ENCODE measurements around the gene YBX2.

The YBX2 gene

GRCh38 chr17:7334938-7335538, 40.6 kb upstream of the YBX2 start:
- H3K4me3 ChIP-seq (ENCODE audit: low read depth, low read length), result no peak overlapping the region
- no peak for DNase-seq (ENCODE audit: low read depth)
- no peak for TF ChIP-seq CTCF (IDR thresholded peaks at IDR 0.05; ENCODE audit: insufficient read depth, low read depth, low read length, missing control alignments)

GRCh38 chr17:7332600-7333069, 38.2 kb upstream of the YBX2 start:
- peak; percentile 84 for DNase-seq (ENCODE audit: low read depth)
- H3K4me3 ChIP-seq (ENCODE audit: low read depth, low read length), result peak overlapping the region; percentile 32

GRCh38 chr17:7332111-7332510, 37.7 kb upstream of the YBX2 start:
- peak overlapping the region; percentile 32 for H3K4me3 ChIP-seq (ENCODE audit: low read depth, low read length)
- no peak for DNase-seq (ENCODE audit: low read depth)
- TF ChIP-seq CTCF (IDR thresholded peaks at IDR 0.05; ENCODE audit: insufficient read depth, low read depth, low read length, missing control alignments), result no peak

DNA sequence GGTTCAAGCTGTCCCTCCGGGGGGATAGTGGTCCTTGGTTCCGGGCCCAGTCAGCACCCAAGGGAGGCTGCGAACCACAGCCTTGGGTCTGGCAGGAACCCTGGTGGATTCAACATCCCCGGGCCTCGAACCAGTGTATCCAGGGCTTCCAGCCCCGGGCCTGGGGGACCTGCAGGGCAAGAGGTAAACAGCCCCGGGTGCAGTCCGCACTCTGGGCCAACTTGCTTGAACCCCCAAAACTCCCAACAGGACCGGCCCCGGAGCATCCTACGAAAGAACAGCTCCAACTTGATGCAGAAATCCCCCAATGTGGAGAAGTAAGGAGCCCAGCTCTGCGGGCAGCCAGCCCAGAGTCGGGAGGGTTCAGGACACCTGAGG, 36.2 kb upstream of the YBX2 start:
- peak overlapping the region; percentile 74 for H3K4me3 ChIP-seq (ENCODE audit: low read depth, low read length)
- DNase-seq (ENCODE audit: low read depth), result no peak
- no peak for TF ChIP-seq CTCF (IDR thresholded peaks at IDR 0.05; ENCODE audit: insufficient read depth, low read depth, low read length, missing control alignments)

DNA sequence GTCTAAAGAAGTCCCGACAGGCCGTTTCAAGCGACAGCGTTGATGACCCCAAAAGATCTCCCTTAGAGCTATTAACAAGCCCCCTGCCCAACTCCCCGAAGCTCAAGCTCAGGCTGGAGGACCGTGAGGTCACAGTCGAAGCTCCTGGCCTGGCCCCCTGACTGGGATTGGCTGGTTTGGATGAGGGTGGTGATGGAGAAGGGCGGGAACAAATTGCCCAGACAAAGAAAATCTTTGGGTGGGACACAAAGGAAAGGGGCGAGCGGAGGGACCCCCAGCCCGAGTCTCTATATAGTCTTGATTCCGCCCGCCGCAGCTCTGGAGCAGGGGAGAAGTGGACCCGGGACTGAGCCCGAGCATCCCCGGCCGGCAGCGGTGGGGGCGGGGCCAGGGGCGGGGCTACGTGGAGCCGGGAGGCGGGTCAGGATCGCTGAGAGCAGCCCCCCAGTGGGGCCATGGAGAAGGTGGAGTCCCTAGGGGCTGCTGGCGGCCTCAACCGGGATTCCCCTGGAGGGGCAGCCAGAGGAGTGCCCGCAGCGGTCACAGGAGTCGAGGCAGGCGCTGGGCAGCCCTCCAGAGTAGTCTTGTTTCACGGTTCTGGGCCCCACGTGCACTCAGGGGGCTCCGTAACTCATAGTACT, 35.7 kb upstream of the YBX2 start:
- peak; percentile 89 for DNase-seq (ENCODE audit: low read depth)
- TF ChIP-seq CTCF (IDR thresholded peaks at IDR 0.05; ENCODE audit: insufficient read depth, low read depth, low read length, missing control alignments), result no peak

DNA sequence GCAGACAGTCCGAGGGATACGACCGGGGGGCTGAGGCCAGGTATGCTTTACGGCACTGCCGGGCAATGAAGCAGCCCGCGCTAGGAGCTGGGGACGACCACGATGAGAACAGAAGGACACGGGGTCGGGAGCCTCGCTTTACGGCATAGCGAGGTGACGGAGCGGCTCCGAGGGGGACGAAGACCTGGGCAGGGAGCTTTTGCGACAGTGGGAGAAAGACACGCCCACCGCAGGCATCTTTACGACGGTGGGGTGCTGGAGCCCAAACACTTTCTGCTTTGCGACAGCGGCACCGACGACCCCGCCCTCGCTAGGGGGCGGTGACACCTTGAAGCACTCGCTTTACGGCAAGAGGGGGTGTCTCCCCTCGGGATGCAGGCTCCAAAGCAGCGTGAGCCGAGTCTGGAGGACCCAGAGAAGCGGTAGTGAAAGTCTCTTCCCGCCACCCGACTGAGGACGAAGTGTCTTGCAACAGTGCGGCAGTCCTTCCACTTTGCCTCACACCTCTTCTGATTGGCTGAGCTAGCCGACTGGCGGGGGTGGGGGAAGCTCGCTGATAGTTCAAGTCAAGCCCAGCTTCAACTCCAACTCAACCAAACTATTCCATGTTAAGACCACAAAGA, 35.0 kb upstream of the YBX2 start:
- no peak for TF ChIP-seq CTCF (IDR thresholded peaks at IDR 0.05; ENCODE audit: insufficient read depth, low read depth, low read length, missing control alignments)
- peak overlapping the region; percentile 74 for H3K4me3 ChIP-seq (ENCODE audit: low read depth, low read length)
- peak; percentile 100 for DNase-seq (ENCODE audit: low read depth)

More for the DNA sequence above, 35.7 kb upstream of the YBX2 start:
- peak overlapping the region; percentile 74 for H3K4me3 ChIP-seq (ENCODE audit: low read depth, low read length)

- peak within 1 kb of the TSS; percentile 74 for H3K4me3 ChIP-seq (ENCODE audit: low read depth, low read length)
- TF ChIP-seq CTCF (IDR thresholded peaks at IDR 0.05; ENCODE audit: insufficient read depth, low read depth, low read length, missing control alignments), result no peak
- peak; percentile 51 for DNase-seq (ENCODE audit: low read depth)
Observed at GRCh38 chr17:7328840-7329373, 34.5 kb upstream of the YBX2 start, which contains the start of gene NEURL4. NEURL4 (minus strand) TSS chr17:7329335; CDS start chr17:7329312, 23 bp downstream.

Data from GM12865 (cell line).